GM21737 (cell line): ENCODE data around the gene GPR84.
"Not testable (repeated sequence)": the region's sequence is repeated elsewhere in the genome, so short reads cannot be mapped to it uniquely, and the experiment has no call there.

ENCODE experiments used
- ATAC-seq: cut with Tn5 transposase; IDR thresholded peaks from one replicate; pipeline ENCODE4 v1.9.1; 2021; ENCODE audit warnings: mild to moderate bottlenecking, moderate library complexity; ENCODE audit not compliant: unreplicated experiment

The GPR84 gene

GRCh38 chr12:54328595-54329337 lies 35.5 kb downstream of the GPR84 start:
- no peak for ATAC-seq

DNA sequence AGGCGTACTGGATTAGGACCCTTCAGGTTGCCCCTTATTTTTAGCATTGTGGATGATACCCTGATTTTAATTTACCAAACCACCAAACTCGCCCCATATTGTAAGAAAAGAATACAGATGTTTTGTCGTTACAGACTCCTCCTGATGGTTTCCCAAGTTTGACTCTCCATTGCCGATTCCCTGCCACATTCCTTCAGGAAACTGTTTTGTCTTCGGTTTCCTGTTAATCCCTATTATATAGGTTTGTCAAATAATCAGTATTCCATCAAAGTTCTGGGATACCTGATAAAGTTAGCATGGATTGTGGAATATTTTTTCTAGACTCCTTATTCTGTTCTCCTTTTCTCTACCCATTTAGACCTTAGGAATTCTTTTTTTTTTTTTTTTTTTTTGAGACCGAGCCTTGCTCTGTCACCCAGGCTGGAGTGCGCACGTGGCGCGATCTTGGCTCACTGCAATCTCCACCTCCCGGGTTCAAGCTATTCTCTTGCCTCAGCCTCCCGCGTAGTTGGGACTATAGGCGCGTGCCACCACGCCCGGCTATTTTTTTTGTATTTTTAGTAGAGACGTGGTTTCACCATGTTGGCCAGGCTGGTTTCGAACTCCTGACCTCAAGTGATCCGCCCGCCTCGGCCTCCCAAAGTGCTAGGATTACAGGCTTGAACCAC lies 38.7 kb downstream of the GPR84 start:
- ATAC-seq, result not testable (repeated sequence)

- peak; percentile 96 for ATAC-seq
Measured at GRCh38 chr12:54324617-54325441, 39.5 kb downstream of the GPR84 start, which contains the start of gene COPZ1. TSS of gene COPZ1 (plus strand) at chr12:54325131. CDS start at chr12:54325164, 33 bp downstream.

DNA sequence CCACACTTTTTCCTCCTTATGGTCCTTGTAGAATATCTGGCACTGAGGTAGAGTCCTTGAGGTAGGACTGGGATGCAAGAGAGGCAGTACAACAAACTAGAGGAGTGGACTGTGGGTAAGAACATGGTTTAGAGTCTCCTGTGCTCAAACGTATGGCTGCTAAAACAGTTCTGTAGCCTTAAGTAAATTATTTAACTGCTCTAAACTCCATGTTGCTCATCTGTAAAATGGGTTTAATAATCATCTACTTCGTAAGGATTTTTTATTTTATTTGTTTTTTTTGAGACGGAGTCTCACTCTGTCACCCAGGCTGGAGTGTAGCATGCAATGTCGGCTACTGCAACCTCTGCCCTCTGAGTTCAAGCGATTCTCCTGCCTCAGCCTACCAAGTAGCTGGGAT lies 42.9 kb downstream of the GPR84 start:
- ATAC-seq, result no peak
